ENCODE measurements around the gene TMEM117.

TMEM117 gene

DNA sequence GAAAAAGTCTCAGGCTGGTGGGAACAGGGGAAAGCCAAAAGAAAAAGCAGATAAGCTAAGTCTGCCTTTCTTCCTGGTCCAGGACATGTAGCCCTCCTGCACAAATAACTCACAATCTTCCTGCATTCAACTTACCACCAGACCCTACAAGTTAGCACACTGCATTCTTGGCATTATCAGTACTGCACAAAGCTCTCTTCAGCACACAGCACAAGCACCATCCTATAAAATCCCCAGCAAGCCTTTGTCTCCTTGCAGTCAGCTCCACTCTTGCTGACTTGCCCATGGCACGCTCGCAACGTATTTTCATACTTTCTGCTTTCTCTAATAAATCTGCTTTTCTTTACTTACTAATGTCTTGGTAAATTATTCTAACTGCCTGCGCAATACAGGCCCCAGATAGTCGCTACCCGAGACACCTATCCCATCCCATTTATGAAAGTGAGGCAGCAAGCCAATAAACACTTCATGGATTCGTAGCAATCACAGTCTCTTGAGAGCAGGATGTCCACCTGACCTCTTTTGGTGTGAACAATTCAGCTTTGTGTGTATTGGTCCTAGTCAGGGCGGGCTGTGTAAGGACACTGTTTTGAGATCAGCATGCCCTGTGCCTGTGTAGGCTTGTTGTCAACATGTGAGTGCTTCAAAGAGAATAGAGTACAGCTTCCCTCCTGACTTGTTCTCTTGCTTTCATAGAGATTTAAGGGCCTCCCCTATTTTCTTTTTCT, 49.0 kb downstream of the TMEM117 start:
- DNase-seq, result no peak
- Mint-ChIP-seq H3K9me3 (no peaks in the 10 kb centered on the region), H3K27ac (no peak overlapping the region), H3K36me3 (no peaks in the 10 kb centered on the region), H3K4me3 (no peak overlapping the region), H3K27me3 (no peaks in the 10 kb centered on the region), H3K4me1 (no peaks in the 10 kb centered on the region)
- ATAC-seq (replicated peaks), result no peak

DNA sequence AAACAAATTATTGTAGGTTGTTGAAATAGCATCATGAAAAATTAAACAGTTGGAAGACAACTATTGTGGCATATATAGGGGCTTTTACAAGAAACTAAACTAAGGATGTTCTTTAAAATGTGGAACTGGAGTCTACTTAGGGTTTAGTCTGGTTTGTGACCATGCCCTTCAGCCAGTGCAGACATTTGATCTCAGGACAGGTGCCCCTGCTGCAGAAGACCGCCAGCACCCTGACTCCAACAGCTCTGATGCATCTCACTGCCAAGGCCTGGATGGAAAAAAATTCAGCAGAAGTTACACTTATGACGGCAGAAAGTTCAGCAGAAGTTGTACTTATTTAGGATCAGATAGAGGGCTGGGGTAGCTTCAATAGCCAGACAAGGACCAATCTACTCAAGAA, 51.5 kb downstream of the TMEM117 start:
- Mint-ChIP-seq H3K4me3 (no peak overlapping the region), H3K36me3 (no peaks in the 10 kb centered on the region), H3K27me3 (no peaks in the 10 kb centered on the region), H3K4me1 (no peaks in the 10 kb centered on the region), H3K27ac (no peak overlapping the region), H3K9me3 (no peaks in the 10 kb centered on the region)
- ATAC-seq (replicated peaks), result no peak
- no peak for DNase-seq

DNA sequence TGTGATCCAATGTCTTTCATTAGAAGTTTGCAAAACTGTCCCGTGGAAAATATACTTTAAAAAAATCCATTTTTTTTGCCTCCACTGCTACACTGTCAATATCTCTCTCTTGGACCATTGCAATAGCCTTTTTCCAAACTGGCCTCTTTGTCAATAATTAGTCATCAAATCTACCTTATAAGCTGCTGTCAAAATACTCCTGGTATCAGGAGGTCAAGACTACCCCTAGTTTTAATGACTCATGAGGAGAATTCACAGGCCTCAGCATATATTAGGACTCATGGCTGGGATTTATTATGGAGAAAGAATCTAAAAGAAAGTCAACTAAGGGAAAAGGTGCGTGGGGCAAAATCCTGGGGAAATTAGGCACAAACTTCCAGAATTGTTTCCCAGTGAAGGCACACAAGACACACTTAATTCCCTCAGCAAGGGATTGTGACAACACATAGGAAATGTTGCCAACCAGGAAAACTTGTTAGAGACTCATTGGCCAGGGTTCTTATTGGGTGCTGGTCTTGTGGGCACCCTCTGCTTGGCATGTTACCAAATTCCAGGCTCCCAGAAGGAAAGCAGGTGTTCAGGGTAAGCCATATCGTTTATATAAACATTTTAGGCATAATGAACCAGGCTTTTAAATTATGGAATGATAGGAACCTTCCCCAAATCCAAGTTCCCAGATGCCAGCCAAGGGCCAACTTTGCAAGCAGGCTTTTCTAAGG, 56.1 kb downstream of the TMEM117 start:
- Mint-ChIP-seq H3K27ac (no peak overlapping the region), H3K4me1 (no peaks in the 10 kb centered on the region), H3K9me3 (peaks cover 3 to 4% of the 10 kb centered on the region in 2 donors), H3K4me3 (no peak overlapping the region), H3K27me3 (no peaks in the 10 kb centered on the region), H3K36me3 (peaks cover 0 to 10% of the 10 kb centered on the region in 2 donors)
- ATAC-seq (replicated peaks), result no peak
- DNase-seq, result no peak

DNA sequence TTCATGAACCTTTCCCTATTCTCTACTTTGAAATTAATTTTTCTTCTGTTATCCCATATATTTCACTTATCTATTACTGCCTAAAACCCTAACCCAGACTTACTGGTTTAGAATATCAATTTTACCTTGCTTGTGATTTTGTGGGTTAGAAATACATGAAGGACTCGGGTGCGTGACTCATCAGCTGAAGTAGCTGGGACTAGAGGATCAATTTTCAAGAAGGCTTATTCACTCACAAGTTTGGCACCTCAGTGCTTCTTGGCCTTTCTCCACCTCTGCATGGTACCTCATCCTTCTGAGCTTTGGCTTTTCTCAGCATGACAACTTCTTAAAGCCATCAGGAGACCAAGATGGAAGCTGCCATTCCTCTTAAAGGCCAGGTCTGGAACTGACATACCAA, 57.8 kb downstream of the TMEM117 start:
- ATAC-seq (replicated peaks), result no peak
- Mint-ChIP-seq H3K4me3 (no peak overlapping the region), H3K27me3 (no peaks in the 10 kb centered on the region), H3K4me1 (no peaks in the 10 kb centered on the region), H3K9me3 (peaks cover 3 to 4% of the 10 kb centered on the region in 2 donors), H3K27ac (no peak overlapping the region), H3K36me3 (peaks cover 0 to 15% of the 10 kb centered on the region in 2 donors)
- no peak for DNase-seq

DNA sequence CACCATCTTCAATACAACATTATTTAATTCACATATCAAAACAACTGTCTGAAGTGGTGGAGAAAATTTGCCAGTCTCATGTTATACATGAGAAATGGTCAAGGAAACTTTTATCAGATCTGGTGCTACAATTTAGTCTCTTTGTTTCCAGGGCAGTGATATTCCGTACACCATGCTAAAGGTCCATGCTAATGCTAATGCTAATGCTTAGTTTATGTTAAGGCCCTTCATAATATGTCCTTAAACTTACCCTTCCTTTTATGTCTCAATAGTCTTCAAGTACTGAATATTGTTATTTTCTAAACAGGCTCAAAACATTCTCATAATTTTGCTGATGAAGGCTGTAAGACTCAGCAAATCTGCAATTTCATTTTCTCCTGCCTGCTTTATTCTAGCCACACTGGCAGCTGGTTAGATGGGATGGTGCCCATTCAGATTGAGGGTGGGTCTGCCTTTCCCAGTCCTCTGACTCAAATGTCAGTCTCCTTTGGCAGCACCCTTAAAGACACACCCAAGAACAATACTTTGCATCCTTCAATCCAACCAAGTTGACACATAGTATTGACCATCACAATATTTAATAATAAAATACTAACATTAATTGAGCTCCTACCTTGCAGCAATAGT, 59.8 kb downstream of the TMEM117 start:
- H3K36me3 Mint-ChIP-seq, result peaks cover 0 to 15% of the 10 kb centered on the region in 2 donors
- DNase-seq (no peak), ATAC-seq (replicated peaks) (no peak)
- H3K27ac Mint-ChIP-seq, result no peak overlapping the region
- H3K9me3 Mint-ChIP-seq, result peaks cover 3 to 4% of the 10 kb centered on the region in 2 donors
- no peaks in the 10 kb centered on the region for H3K27me3 Mint-ChIP-seq
- no peaks in the 10 kb centered on the region for H3K4me1 Mint-ChIP-seq
- no peak overlapping the region for H3K4me3 Mint-ChIP-seq

DNA sequence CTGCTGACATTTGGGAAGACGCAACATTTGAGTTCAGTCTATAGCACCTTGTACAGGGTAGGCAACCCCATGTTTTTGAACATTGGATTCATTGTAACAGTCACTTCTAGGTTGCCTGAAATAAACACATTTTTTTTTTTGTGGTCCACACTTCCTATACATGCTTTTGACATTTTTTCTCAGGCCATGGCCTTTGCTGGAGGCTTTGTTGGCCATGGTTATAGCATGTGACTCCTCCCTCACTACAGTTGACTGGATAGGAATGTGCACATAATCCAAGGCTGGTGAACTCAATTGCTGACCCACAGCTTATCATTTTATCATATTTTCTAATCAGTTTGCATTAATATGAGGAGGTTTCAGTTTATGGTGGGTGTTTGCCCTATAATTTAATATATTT, 60.6 kb downstream of the TMEM117 start:
- Mint-ChIP-seq H3K36me3 (peaks cover 0 to 15% of the 10 kb centered on the region in 2 donors), H3K9me3 (peaks cover 3 to 4% of the 10 kb centered on the region in 2 donors), H3K27ac (no peak overlapping the region), H3K4me1 (no peaks in the 10 kb centered on the region), H3K4me3 (no peak overlapping the region), H3K27me3 (no peaks in the 10 kb centered on the region)
- DNase-seq, result no peak
- ATAC-seq (replicated peaks), result no peak

DNA sequence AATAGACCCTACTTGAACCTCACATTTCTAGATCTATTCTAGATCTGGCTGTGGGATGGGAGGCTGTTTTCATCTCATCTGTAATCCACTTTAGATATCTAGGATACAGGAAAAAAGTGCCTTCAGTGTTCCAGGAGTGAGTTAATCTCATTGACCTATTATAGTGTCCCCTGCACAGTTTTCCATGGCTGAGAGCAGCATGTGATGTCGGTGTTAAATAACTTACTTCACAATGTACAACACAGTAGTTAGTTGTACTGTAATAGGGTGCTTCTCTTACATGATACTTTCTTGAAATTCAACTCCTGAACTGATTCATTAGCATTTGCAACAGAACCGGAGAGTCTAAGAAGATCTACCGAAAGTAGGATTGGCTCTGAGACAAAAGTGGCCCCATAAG, 62.6 kb downstream of the TMEM117 start:
- Mint-ChIP-seq H3K36me3 (peaks cover 0 to 13% of the 10 kb centered on the region in 2 donors), H3K27me3 (no peaks in the 10 kb centered on the region), H3K27ac (no peak overlapping the region), H3K4me1 (no peaks in the 10 kb centered on the region), H3K4me3 (no peak overlapping the region), H3K9me3 (peaks cover 3 to 4% of the 10 kb centered on the region in 2 donors)
- ATAC-seq (replicated peaks) (no peak), DNase-seq (no peak)

DNA sequence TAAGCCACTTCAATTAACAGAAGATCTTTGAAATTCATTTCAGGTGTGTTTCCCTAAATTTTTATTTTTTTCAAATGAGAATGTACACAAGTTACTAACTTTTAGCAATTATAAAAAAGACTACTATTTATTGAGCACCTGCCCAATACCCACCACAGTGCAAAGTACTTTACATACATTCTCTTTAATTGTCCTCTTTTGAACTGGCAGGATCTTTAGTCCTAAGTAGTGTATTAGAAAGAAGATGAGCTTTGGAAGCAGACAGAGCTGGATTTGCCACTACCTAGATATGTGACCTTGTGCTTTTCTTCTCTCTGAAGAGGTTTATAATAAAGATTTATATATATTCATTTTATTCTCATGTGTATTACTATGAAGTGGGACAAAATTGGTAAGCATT, 63.7 kb downstream of the TMEM117 start:
- H3K27me3 Mint-ChIP-seq, result no peaks in the 10 kb centered on the region
- no peak overlapping the region for H3K4me3 Mint-ChIP-seq
- H3K36me3 Mint-ChIP-seq, result peaks cover 0 to 8% of the 10 kb centered on the region in 2 donors
- H3K4me1 Mint-ChIP-seq, result no peaks in the 10 kb centered on the region
- ATAC-seq (replicated peaks), result no peak
- H3K9me3 Mint-ChIP-seq, result peaks cover 3 to 4% of the 10 kb centered on the region in 2 donors
- DNase-seq, result no peak
- no peak overlapping the region for H3K27ac Mint-ChIP-seq

DNA sequence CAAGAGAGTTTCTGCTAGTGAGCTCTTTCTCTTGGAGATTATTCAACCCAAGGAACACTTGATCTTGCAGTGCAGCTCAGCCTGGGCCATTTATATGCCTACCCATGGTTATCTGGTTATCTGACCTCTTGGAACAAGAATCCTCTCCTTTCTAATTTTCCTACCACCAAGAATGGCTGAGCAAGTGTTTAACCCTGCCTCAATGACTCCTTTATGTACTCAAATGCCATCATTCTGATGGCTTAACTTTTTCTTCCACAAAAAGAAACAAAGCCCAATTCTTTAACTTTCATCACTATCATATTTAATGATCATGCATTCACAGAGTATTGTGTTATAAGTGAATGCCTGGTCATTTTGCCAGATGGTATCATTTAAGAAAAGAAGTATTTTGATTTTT, 67.8 kb downstream of the TMEM117 start:
- H3K36me3 Mint-ChIP-seq, result no peaks in the 10 kb centered on the region
- H3K4me3 Mint-ChIP-seq, result no peak overlapping the region
- DNase-seq (no peak), ATAC-seq (replicated peaks) (no peak)
- no peak overlapping the region for H3K27ac Mint-ChIP-seq
- peaks cover 0 to 1% of the 10 kb centered on the region in 2 donors for H3K9me3 Mint-ChIP-seq
- H3K27me3 Mint-ChIP-seq, result no peaks in the 10 kb centered on the region
- H3K4me1 Mint-ChIP-seq, result no peaks in the 10 kb centered on the region

DNA sequence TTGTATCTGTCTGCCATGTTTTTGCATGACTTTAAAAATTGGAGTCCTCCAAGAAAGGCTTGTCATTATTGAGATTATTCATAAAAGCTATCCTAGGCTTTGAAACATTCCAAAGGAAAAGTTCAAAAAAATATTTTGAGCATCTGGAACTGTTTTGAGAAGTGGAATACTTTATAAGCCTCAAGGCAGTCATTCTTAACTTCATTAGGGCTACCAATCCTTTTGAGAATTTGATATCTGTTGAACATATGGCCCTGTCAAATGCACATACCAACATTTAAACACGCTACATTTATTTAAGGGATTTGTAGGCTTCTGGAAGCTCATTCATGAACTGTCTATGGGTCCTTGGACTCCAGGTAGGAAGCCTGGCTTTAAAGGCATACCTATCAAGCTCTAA, 77.0 kb downstream of the TMEM117 start:
- Mint-ChIP-seq H3K9me3 (no peaks in the 10 kb centered on the region), H3K27ac (no peak overlapping the region), H3K4me3 (no peak overlapping the region), H3K27me3 (no peaks in the 10 kb centered on the region), H3K36me3 (no peaks in the 10 kb centered on the region), H3K4me1 (peaks cover 5 to 7% of the 10 kb centered on the region in 2 donors)
- DNase-seq, result no peak
- ATAC-seq (replicated peaks), result no peak

DNA sequence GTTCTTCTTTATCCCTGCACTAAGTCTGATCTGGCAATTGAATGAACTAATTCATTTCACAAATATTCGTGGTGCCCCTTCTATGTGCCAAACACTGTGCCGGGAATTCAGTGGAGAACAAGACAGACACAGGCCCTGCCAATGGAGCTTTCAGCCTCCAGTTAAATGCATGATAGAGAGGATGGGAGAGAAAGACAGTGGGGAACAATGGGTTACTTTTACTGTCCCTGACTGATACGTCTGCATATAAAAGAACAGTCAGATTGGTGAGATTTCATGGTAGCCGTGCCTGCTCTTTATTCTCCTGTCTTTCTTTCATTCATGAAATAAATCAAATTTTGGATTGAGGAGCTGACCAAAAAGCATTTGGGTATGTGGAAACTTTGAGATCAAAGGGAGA, 78.5 kb downstream of the TMEM117 start:
- peaks cover 5 to 7% of the 10 kb centered on the region in 2 donors for H3K4me1 Mint-ChIP-seq
- no peaks in the 10 kb centered on the region for H3K9me3 Mint-ChIP-seq
- H3K27ac Mint-ChIP-seq, result no peak overlapping the region
- no peak for DNase-seq
- H3K36me3 Mint-ChIP-seq, result no peaks in the 10 kb centered on the region
- no peak overlapping the region for H3K4me3 Mint-ChIP-seq
- no peaks in the 10 kb centered on the region for H3K27me3 Mint-ChIP-seq
- no peak for ATAC-seq (replicated peaks)

DNA sequence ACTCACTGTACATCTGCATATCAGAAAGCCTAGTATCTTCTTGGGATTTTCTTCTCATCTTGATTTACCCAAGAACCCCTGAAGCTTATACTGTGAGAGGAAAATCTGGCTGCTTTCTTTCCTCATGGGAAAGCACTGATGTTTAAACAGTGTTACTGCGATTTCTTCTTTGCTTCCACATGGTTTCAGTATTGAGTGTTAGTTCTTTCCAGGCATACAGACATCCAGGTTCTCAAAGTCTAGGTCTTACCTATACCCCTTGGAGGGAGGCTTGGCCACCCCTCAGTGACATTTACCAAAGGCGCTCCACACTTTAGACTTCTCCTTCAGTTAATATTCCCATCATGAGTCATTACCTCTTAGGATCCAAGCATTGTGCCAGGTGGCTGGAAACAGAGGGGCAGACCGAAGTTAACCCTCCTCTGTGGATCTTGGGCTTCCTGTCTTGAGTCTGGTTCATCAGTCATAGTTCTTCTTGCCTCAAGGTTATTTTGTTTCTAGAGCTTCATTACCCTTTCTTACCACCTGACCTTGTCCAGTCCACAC, 79.1 kb downstream of the TMEM117 start:
- Mint-ChIP-seq H3K36me3 (no peaks in the 10 kb centered on the region), H3K27me3 (no peaks in the 10 kb centered on the region), H3K9me3 (no peaks in the 10 kb centered on the region), H3K27ac (no peak overlapping the region), H3K4me1 (peaks cover 5 to 7% of the 10 kb centered on the region in 2 donors), H3K4me3 (no peak overlapping the region)
- no peak for DNase-seq
- peak; percentile 33 to 38 for ATAC-seq (replicated peaks)

DNA sequence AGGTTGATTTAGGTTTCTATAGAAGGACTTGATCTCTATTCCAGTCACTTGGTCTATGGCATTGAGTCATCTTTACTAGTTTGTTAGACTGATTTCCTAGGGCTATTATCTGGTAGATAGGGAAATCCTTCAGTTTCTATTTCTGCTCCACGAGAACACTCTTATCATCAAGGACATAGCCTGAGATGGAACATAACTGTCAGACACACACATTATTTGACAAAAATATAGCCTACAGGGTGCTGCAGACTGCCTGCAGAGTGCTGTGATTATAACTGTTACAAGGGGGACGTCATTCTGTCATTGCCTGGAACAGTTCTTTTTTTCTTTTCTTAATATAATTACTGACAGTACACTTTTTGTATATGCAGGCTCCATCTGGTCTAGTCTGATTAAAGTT, 82.0 kb downstream of the TMEM117 start:
- Mint-ChIP-seq H3K9me3 (no peaks in the 10 kb centered on the region), H3K27me3 (no peaks in the 10 kb centered on the region), H3K36me3 (peaks cover 0 to 4% of the 10 kb centered on the region in 2 donors), H3K4me3 (no peak overlapping the region), H3K27ac (no peak overlapping the region), H3K4me1 (peaks cover 5 to 7% of the 10 kb centered on the region in 2 donors)
- ATAC-seq (replicated peaks) (no peak), DNase-seq (no peak)

DNA sequence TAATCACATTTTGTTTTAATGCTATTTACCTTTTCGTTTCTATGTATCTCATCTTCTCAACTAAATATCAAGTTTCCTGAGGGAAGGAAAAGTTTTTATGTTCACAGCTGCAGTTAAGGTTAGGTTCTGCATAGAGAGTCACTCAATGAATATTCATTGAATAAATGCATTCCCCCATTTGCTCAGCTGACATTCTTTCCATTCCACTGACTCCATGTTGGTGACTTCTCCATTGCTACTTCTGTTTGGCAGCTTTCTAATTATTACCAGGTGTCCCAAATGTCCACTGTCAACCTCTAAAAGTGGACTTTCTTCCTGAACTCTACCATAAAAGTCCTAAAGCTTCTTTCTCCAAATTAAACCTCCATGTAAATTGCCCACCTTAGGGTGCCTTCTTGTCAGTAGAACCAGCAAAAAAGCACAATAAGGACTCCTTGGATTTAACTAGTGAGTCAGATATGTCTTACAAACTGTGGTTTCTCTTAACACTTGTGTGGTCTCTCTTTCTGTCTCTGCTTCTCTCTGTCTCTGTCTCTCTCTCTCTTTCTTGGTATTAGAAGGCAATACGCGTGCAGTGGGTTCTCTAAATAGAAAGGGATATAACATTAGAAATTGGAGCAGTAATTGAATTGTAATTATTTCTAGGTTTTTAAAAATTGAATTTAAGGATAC, 85.9 kb downstream of the TMEM117 start:
- no peak for ATAC-seq (replicated peaks)
- no peaks in the 10 kb centered on the region for H3K9me3 Mint-ChIP-seq
- no peaks in the 10 kb centered on the region for H3K27me3 Mint-ChIP-seq
- peaks cover 3 to 8% of the 10 kb centered on the region in 2 donors for H3K36me3 Mint-ChIP-seq
- H3K4me3 Mint-ChIP-seq, result no peak overlapping the region
- DNase-seq, result no peak
- H3K4me1 Mint-ChIP-seq, result no peaks in the 10 kb centered on the region
- H3K27ac Mint-ChIP-seq, result no peak overlapping the region
